PC-9 (cell line): Measurements from ENCODE around the gene PARN. TPM values are rescaled to one million over a fixed set of nuclear protein-coding genes. Genes with fewer than 3 reads are reported as not detected.

Experiments
- BruUV-seq: library from RNA; stranded (reverse); fragments of 400-500 nt; replicated peaks from 2 replicates; lab custom pipeline; 2021; lab: Mats Ljungman, UMichigan
- CTCF ChIA-PET: fragments of 300-600 bp; sonication (Branson Sonifier 250); formaldehyde crosslinking; loops from one replicate; lab custom pipeline; 2022; ENCODE audit warnings: antibody characterized with exemption; lab: Charles Lee
- POLR2A ChIA-PET: fragments of 300-600 bp; sonication (Branson Sonifier 250); formaldehyde crosslinking; loops from one replicate; lab custom pipeline; 2022; ENCODE audit warnings: antibody characterized with exemption; ENCODE audit not compliant: unreplicated experiment; lab: Charles Lee
- DNase-seq, 2 experiments: peaks; one replicate each; pipeline versions ENCODE4 v3.0.0 to v3.0.0-alpha.2; 2015 to 2022; ENCODE audit warnings: mixed read lengths in 1 of 2
- H2AFZ ChIP-seq: fragments of 200-600 bp; sonication (generic); 2 replicates; pipeline ENCODE4 v1.8.1; 2017; ENCODE audit warnings: antibody characterized with exemption
- H3F3A ChIP-seq: fragments of 200-600 bp; sonication (generic); 2 replicates; pipeline ENCODE4 v1.8.1; 2017; ENCODE audit warnings: antibody characterized with exemption, mild to moderate bottlenecking, low read depth; ENCODE audit not compliant: insufficient read depth
- H3K27ac ChIP-seq: fragments of 200-600 bp; sonication (generic); 2 replicates; pipeline ENCODE4 v1.6.1; 2016; ENCODE audit warnings: mixed run types
- H3K27me3 ChIP-seq: fragments of 200-600 bp; sonication (generic); 2 replicates; pipeline ENCODE4 v1.6.1; 2016; ENCODE audit warnings: low read depth, mixed run types; ENCODE audit not compliant: insufficient read depth
- H3K36me3 ChIP-seq: fragments of 200-600 bp; sonication (generic); 2 replicates; pipeline ENCODE4 v1.6.1; 2016; ENCODE audit warnings: low read depth, mixed run types
- H3K4me1 ChIP-seq: fragments of 200-600 bp; sonication (generic); replicated peaks from 2 replicates; pipeline ENCODE4 v1.6.1; 2016; ENCODE audit warnings: mixed run types; ENCODE audit not compliant: insufficient read depth
- H3K4me2 ChIP-seq: fragments of 200-600 bp; sonication (generic); 2 replicates; pipeline ENCODE4 v1.6.1; 2017; ENCODE audit warnings: mixed run types
- H3K4me3 ChIP-seq: fragments of 200-600 bp; sonication (generic); 2 replicates; pipeline ENCODE4 v1.6.1; 2016; ENCODE audit warnings: mixed run types
- H3K79me2 ChIP-seq: fragments of 200-600 bp; sonication (generic); 2 replicates; pipeline ENCODE4 v1.6.1; 2017; ENCODE audit warnings: low read depth, mixed run types
- H3K9me2 ChIP-seq: fragments of 200-600 bp; sonication (generic); 2 replicates; pipeline ENCODE4 v1.8.1; 2017; ENCODE audit warnings: mild to moderate bottlenecking; ENCODE audit not compliant: insufficient read depth
- H3K9me3 ChIP-seq: fragments of 200-600 bp; sonication (generic); 2 replicates; pipeline ENCODE4 v1.8.1; 2016; ENCODE audit warnings: low read depth; ENCODE audit not compliant: insufficient read depth
- H4K20me1 ChIP-seq: fragments of 200-600 bp; sonication (generic); 2 replicates; pipeline ENCODE4 v1.8.1; 2017; ENCODE audit not compliant: insufficient read depth
- EZH2 ChIP-seq: fragments of 200-600 bp; sonication (generic); IDR thresholded peaks from 2 replicates; pipeline ENCODE4 v1.8.0; 2017; ENCODE audit warnings: antibody characterized with exemption, low read depth
- intact Hi-C: fragments of 100-400 bp; cut with micrococcal nuclease; formaldehyde crosslinking; loops from one replicate; pipeline ENCODE4 v1.10.0; 2022; ENCODE audit not compliant: unreplicated experiment
- total RNA-seq: library from RNA; stranded (reverse); gene quantifications from 2 replicates; pipeline ENCODE4 v1.2.3, GENCODE V29; 2021
- TF ChIP-seq, protein P1 (sequence below): fragments of 200-600 bp; sonication (generic); conservative IDR thresholded peaks from 2 replicates; pipeline ENCODE4 v1.6.1; 2017; ENCODE audit warnings: mixed run types, antibody characterized with exemption, mild to moderate bottlenecking, moderate library complexity

PARN gene
- total RNA-seq, 1 experiment from 2014 or later: 53.0 TPM

DNA sequence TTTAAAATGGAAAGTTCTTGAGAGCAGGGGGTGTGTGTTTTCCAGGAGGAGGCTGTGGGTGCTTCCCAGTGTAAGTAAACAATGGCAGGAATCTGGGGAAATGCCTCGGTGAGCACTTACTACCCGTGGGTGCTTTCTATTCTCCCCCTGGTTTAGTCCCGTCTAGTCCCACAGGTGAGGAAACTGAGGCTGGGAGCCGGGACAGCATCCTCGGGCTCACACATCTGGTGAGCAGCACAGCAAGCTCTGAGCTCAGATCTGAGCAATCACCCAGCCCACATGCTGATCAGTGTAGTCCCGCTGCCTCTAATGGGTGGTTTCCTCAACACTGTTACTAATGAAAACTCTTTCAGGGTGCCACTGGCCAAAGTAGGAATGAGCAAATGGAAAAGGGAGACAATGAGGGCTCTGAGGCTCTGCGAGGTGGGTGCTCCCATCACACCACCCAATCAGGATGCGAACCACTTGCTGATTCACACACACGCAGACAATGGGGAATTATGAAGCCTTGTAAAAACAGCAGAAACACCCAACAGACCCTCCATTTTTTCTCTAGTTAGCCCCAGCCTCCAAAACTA is 202.6 kb downstream of the PARN start:
- Histone ChIP-seq H3F3A (peaks cover 39% of the 10 kb centered on the region), H3K4me3 (peak overlapping the region; percentile 6; the same call in 1 of the 2 replicates), H2AFZ (no peak overlapping the region; the same call in 1 of the 2 replicates), H3K9me2 (no peaks in the 10 kb centered on the region), H3K4me1 (peaks cover 53% of the 10 kb centered on the region), H3K4me2 (peak overlapping the region; percentile 66), H4K20me1 (no peaks in the 10 kb centered on the region), H3K9me3 (no peaks in the 10 kb centered on the region), H3K27me3 (no peaks in the 10 kb centered on the region), H3K36me3 (no peaks in the 10 kb centered on the region; the same call in none of the 2 replicates), H3K79me2 (no peaks in the 10 kb centered on the region), H3K27ac (peak overlapping the region; percentile 94)
- BruUV-seq: TSS peak; percentile 83
- peak; percentile 67 to 86 for DNase-seq
- intact Hi-C loops: loop anchor here (1.0 kb wide), 1 partner anchor 63 kb away; no protein-coding TSS in a partner anchor
- CTCF ChIA-PET: interaction anchor here (0.6 kb wide), 1 partner anchor 142 kb away, joined by 3 read pairs; no protein-coding TSS in a partner anchor
- TF ChIP-seq, protein P1, sequence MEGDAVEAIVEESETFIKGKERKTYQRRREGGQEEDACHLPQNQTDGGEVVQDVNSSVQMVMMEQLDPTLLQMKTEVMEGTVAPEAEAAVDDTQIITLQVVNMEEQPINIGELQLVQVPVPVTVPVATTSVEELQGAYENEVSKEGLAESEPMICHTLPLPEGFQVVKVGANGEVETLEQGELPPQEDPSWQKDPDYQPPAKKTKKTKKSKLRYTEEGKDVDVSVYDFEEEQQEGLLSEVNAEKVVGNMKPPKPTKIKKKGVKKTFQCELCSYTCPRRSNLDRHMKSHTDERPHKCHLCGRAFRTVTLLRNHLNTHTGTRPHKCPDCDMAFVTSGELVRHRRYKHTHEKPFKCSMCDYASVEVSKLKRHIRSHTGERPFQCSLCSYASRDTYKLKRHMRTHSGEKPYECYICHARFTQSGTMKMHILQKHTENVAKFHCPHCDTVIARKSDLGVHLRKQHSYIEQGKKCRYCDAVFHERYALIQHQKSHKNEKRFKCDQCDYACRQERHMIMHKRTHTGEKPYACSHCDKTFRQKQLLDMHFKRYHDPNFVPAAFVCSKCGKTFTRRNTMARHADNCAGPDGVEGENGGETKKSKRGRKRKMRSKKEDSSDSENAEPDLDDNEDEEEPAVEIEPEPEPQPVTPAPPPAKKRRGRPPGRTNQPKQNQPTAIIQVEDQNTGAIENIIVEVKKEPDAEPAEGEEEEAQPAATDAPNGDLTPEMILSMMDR: no peak
- TF ChIP-seq EZH2: no peak
- POLR2A ChIA-PET: interaction anchor here (0.5 to 0.8 kb wide), 6 partner anchors 28 to 87 kb away, joined by 3 to 35 read pairs (median 5); no protein-coding TSS in a partner anchor

GRCh38 chr16:14424595-14424994 is 205.5 kb downstream of the PARN start:
- TF ChIP-seq, protein P1: no peak
- TF ChIP-seq EZH2: no peak

DNA sequence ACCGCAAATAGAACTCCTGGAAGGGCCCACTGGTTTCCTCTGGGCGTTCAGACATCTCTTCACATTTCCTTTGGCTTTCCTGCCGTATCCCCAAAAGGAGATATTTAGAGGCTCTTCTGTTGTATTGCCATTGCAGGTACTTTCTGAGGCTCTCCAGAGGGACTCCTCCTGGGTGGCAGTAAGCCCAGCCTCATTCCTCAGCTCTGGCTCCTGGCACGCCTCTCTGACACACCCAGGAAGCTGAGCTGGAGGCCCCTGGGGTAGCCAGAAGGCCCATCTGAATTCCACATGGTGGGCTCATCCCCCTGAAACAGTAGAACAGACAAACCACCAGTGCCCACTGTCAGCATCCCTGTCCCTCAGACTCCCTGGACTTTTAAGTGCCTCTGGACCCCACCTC is 206.7 kb downstream of the PARN start:
- DNase-seq: peak in 1 of 2 experiments; percentile 32
- Histone ChIP-seq H3K27me3 (no peaks in the 10 kb centered on the region), H3K4me3 (no peak overlapping the region), H3K36me3 (no peaks in the 10 kb centered on the region), H3K27ac (no peak overlapping the region), H3K4me1 (peaks cover 36% of the 10 kb centered on the region), H3F3A (peaks cover 23% of the 10 kb centered on the region), H3K4me2 (peak overlapping the region; percentile 35; the same call in 1 of the 2 replicates), H3K9me2 (no peaks in the 10 kb centered on the region), H3K9me3 (no peaks in the 10 kb centered on the region), H3K79me2 (no peaks in the 10 kb centered on the region), H4K20me1 (no peaks in the 10 kb centered on the region), H2AFZ (no peak overlapping the region)
- CTCF ChIA-PET: no interaction called here
- no TSS peak for BruUV-seq
- POLR2A ChIA-PET: interaction anchor here (0.6 kb wide), 1 partner anchor 22 kb away, joined by 8 read pairs; no protein-coding TSS in a partner anchor
- no peak for TF ChIP-seq EZH2
- TF ChIP-seq, protein P1: no peak
- intact Hi-C loops: loop anchor here (2.0 kb wide), 1 partner anchor 105 kb away; no protein-coding TSS in a partner anchor

More at GRCh38 chr16:14424595-14424994, 205.5 kb downstream of the PARN start:
- ChIA-PET POLR2A (interaction anchor here (0.6 kb wide), 1 partner anchor 61 kb away, joined by 3 read pairs; no protein-coding TSS in a partner anchor), CTCF (no interaction called here)
- Histone ChIP-seq H3K9me3 (no peaks in the 10 kb centered on the region), H4K20me1 (no peaks in the 10 kb centered on the region), H3K4me2 (no peak overlapping the region), H3K79me2 (no peaks in the 10 kb centered on the region), H3K36me3 (no peaks in the 10 kb centered on the region; the same call in 1 of the 2 replicates), H2AFZ (no peak overlapping the region), H3F3A (peaks cover 35% of the 10 kb centered on the region), H3K4me1 (peaks cover 49% of the 10 kb centered on the region), H3K4me3 (no peak overlapping the region), H3K27me3 (no peaks in the 10 kb centered on the region), H3K27ac (0 out of 2 replicates have a peak overlapping the region, but pooled peaks have one; percentile 11), H3K9me2 (no peaks in the 10 kb centered on the region)
- no peak for DNase-seq
- no TSS peak for BruUV-seq
- intact Hi-C loops: no loop called here
